ENCODE results near the gene IPO4. TPM values are rescaled to one million over a fixed set of nuclear protein-coding genes. Genes with fewer than 3 reads are reported as not detected.

The IPO4 gene, protein sequence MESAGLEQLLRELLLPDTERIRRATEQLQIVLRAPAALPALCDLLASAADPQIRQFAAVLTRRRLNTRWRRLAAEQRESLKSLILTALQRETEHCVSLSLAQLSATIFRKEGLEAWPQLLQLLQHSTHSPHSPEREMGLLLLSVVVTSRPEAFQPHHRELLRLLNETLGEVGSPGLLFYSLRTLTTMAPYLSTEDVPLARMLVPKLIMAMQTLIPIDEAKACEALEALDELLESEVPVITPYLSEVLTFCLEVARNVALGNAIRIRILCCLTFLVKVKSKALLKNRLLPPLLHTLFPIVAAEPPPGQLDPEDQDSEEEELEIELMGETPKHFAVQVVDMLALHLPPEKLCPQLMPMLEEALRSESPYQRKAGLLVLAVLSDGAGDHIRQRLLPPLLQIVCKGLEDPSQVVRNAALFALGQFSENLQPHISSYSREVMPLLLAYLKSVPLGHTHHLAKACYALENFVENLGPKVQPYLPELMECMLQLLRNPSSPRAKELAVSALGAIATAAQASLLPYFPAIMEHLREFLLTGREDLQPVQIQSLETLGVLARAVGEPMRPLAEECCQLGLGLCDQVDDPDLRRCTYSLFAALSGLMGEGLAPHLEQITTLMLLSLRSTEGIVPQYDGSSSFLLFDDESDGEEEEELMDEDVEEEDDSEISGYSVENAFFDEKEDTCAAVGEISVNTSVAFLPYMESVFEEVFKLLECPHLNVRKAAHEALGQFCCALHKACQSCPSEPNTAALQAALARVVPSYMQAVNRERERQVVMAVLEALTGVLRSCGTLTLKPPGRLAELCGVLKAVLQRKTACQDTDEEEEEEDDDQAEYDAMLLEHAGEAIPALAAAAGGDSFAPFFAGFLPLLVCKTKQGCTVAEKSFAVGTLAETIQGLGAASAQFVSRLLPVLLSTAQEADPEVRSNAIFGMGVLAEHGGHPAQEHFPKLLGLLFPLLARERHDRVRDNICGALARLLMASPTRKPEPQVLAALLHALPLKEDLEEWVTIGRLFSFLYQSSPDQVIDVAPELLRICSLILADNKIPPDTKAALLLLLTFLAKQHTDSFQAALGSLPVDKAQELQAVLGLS
- 69.6 and 70.8 TPM in 2 replicates for total RNA-seq

DNA sequence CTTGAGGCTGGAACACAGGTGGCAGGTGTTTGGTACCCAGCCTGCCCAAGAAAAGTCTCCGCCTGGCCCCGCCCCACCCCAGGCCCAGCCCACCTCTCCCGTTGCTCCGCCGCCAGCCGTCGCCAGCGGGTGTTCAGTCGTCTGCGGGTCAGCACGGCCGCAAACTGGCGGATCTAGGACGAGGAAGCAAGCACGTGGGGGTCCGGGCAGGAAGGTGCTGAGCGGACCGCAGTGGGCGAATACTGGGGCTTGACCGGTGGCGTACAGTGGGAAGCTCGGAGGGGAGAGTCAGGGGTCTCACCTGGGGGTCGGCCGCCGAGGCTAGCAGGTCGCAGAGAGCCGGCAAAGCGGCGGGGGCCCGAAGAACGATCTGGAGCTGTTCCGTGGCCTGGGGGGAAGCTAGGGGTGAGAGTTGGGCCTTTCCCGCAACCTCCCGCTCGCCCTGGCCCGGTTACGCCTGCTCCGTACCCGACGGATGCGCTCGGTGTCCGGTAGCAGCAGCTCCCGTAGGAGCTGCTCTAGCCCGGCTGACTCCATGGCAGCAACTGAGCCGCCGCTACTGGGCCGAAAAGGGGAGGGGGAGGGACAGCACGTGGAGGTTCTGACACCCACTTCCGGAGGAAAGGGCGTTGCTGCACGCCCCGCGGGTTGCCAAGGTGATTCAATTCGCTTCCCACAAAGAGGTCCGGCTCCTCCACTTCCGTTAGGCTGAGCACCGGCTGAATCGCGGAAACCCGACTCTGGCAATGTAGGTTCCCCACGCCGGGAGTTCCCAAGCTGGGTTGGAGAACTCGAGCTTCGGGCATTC is at the start of gene IPO4:
Gene IPO4, minus strand, starts transcription at position 566 of the 808 bp plus-strand sequence. Its CDS starts 29 bp downstream, at position 537.

DNA sequence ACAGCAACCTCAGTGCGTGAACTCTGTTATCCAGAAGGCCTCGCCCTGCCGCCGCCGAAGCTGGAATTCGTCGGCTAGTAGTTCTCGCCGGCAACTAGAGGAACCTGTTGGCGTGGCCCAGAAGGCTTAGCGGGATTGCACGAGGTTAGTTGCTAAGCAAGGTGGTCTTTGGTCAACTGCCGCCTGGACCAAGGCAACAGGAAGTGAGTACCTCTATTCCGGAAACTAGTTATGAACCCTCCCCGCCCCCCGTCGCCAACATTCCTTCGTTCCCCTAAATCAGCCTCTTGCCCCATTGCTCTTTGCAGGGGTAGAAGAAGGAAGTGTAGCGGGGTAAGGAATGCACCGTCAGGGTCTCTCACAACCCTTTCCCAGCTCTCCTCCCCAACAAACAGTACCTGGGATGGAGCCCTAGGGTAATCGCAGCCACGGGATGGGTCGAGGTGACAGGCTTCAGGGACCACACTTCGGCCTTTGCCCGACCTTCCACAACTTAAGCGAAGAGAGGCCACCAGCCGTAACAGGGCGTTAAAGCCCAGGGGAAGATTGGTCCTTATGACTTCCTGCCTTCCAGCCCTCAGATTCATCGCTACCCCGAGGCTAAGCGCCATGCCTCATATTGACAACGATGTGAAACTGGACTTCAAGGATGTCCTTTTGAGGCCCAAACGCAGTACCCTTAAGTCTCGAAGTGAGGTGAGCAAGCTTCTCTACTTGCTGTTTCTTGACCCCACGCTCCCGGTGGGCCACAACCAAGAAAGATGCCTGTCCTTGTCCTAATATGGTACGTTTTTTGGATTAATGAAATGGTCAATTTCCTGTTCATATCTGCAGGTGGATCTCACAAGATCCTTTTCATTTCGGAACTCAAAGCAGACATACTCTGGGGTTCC is 44.3 kb upstream of the IPO4 start, which contains the start of gene GMPR2:
Gene GMPR2, plus strand, starts transcription at position 285 of the 893 bp plus-strand sequence. Its CDS starts 325 bp downstream, at position 610.

DNA sequence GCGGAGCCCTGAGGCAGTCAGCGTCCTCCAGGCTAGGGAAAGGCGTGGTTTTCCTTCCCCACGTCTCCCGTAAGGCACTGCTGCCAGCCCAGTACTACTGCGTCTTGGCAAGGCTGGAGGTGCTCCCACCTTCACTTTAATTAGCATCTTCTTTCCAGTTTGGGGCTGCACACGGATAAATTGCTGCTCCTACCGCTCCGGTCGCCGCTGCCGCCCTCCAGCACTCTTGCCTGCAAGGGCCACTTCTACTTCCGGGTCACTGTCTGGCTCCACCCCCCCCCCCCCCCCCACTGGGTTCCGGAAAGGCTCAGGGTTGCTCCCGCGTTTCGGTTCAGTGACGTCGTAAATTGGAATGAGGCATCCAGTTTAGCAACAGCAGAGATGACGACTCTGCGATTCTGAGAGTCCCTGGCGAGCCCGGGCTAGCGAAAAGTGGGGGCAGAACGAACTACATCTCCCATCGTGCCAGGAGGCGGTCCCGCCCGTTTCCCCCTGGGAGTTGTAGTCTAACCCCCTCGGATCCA is 43.6 kb upstream of the IPO4 start, which contains the start of gene NEDD8:
Gene NEDD8, minus strand, starts transcription at position 247 of the 524 bp plus-strand sequence. Its CDS starts 100 bp downstream, at position 147.

DNA sequence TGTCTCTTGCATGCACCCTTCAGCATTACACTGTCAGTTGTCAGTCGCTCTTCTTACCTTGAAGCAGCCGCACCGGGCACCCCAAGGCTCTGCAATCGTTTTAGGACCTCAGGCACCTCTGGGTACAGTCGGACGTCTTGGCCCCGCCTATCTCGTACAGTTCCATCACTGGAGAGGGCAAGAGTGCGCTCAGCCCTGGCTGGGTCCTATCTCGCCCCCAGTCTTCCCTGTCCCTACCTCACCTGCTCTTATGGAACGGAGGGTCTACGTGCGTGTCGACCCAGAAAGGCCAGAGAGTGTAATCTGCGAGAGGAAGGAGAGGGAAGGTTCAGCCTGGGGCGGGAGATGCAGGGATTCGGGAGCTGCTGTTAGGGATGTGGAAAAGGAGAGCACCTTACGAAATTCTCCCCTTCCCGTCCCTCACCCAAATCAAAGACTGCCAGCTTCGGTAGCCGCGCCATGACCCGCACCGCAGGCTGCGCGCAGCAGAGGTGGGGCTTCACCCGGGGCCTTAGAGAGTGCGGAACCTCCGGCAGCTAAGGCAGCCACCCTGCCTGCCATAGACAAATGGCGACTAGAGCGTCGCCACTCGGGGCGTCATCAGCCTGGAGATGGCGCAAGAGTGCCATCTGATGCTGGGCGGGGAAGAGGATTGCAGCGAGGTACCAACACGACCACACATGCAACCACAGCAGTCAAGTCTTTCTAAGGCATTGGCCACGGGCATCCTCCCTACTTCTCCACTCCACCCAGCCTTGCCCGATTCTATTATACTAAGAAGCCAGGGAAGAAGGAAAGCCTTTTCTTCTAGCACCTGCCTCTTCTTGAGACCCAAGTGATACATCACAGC is 27.1 kb upstream of the IPO4 start, which contains the start of gene MDP1:
Gene MDP1, minus strand, starts transcription at position 572 of the 850 bp plus-strand sequence. Its CDS starts 111 bp downstream, at position 461.

DNA sequence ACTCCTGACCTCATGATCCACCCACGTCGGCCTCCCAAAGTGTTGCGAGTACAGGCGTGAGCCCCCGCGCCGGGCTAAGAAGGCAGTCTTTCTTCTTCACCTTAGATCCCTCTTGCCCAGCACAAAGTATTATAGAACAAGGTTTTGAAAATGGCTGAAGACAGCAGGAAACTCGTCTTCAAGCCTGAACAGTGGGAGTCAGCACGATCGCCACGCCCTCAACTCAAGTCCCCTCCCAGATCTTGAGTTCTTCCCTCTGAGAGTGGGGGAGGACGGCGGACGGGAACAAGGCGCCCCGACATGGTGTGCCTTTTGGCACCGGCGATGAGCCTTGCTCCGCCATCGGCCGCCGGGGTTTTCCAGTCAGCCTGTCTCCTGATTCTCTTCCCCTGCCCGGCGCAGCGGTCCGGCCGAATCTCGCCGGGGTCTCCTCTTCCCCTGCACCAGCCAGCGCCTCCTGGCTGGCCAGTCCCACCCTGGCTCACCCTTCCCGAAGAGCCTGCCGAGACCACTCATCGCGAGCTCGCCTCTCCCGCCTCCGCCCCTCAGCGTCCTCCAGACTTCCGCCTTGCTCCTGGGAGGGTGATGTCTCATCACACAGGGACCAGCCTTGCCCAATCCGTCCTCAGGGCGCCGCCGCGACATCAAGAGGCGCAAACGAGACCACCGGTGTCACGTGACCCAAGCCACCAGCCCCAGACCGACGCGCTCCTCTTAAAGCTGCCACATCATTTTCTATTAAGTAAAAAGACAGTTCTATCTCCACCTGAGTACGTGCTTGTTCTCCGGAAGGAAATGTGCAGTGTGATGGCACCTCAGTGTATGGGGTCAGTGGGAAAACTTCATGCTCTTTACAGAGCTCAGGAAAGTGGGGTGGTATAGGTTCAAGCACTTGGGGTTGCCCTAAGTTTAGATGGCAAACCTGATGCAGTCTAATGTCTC is 24.6 kb upstream of the IPO4 start, which contains the start of gene CHMP4A:
Gene CHMP4A, minus strand, starts transcription at position 565 of the 942 bp plus-strand sequence. Its CDS starts 49 bp downstream, at position 516.

DNA sequence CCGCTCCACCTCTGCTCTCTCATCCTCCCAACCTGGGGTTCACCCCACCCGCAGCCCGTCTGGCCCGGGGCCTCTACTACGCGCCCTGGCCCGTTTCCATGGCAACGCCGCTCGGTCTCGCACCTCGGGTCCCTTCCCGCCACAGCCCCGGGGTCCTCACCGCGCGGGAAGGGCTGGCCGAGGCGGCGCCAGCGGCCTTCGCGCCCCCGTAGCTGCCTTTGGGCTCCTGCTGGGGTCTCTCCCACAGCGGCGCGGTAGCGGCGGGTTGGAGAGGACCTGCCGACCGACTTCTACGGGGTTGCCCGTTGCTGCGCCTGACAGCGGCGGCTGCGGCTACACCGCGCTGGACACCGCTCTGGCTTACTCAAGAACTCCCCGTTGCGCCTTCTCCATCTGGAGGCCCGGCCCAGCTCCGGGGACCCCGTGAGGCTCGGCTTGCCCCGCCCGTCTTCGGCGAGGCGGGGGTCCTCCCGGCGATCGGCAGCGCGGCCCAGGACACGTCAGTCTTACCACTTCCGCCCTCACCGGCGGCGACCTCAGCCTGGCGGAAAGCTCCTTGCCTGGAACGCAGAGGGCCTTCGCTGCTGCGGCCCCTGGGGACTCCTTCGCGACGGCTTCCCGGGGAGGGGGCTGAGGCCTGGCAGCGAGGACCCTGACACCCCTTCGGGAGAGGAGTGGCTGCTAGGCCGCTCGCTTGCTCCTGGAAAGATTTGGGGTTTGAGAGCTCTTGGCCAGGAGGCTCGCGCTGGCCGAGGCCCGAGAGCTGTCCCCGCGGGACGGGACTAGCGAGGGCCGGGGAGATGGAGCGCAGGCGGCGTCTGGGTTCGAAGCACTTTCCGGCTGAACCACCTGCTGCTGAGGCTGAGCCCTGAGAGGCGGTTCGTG is 6.8 kb upstream of the IPO4 start, which contains the start of gene TM9SF1:
Gene TM9SF1, minus strand, starts transcription at position 256 of the 885 bp plus-strand sequence. CDS start 422 bp downstream, outside the sequence.

DNA sequence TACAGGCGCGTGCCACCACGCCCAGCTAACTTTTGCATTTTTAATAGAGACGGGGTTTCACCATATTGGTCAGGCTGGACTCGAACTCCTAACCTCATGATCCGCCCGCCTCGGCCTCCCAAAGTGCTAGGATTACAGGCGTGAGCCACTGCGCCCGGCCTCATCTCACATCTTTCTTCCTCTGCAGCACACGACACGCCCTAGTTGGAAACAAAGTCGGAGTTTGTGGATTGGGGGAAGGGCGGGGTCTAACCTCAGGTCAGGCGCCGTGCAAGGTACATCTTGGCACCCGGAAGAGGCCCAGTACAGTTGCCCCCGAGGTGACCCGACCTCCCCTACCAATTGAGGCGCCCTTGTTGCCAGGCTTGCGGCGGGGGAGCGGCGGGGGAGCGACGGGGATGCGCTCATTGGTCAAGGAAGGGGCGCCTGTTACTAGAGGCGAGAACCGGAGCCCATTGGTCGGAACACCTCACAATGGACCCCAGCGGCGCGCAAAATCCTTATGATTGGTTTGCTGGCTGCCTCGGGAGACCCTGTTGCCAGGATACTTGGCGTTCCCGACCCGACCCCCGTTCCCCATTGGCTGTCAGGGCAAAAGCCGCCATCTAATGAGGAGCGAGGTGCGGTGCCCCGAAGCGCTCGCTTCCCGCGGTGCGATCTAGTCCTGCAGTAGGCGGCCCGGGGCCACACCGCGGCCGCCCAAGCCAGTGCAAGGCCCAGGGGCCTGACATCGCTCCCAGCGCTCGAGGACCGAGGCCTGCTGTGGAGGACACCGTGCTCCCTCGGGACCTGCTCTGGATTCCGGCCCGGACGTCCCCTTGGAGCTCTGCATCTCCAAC is 17.0 kb downstream of the IPO4 start, which contains the start of gene REC8:
Gene REC8, plus strand, starts transcription at position 659 of the 839 bp plus-strand sequence. CDS start 473 bp downstream, outside the sequence.

DNA sequence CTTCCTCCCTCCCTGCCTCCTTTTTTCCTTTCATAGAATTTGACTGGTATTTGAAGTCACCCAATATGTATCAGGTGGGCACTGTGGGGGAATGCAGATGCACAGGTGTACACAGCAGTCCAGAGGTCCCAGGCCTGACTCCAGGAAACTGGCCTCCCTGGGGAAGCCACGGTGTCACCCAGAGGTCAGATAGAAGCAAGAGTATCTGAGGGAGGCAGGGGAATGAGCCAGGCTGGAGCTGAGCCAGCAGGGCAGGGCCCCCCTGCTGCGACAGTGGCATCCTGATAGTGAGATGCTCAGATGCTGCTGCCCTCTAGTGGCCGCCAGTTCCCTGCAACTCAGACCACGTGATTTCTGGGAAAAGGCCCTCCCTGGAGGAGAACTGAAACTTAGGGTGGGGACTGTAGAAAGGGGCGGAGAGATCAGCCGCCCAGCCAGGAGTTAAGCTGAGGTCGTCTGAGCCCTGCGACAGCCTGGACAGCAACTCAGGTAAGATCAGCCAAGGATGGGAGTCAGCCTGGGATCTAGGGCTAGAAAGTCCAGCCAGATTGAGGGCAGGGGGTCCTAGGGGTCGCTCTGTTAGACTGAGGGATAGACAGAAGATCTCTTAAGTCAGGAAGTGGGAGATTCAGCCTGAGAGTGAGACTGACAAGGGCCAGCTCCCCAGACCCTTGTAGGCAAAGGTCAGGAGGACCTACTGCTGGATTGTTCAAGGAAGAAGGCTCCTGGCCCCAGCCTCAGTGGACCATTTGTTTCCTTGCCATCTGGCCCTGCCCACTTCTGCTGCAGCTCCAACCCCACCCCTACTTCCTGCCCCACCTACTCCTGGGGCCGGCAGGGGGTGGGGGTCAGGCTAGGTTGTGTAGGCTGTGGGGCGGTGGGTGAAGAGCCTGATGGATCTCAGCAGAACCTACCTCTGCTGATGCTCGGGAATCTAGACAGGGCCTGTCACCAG is 27.5 kb downstream of the IPO4 start, which contains the start of gene IRF9:
Gene IRF9, plus strand, starts transcription at position 416 of the 955 bp plus-strand sequence. CDS start 880 bp downstream, outside the sequence.

DNA sequence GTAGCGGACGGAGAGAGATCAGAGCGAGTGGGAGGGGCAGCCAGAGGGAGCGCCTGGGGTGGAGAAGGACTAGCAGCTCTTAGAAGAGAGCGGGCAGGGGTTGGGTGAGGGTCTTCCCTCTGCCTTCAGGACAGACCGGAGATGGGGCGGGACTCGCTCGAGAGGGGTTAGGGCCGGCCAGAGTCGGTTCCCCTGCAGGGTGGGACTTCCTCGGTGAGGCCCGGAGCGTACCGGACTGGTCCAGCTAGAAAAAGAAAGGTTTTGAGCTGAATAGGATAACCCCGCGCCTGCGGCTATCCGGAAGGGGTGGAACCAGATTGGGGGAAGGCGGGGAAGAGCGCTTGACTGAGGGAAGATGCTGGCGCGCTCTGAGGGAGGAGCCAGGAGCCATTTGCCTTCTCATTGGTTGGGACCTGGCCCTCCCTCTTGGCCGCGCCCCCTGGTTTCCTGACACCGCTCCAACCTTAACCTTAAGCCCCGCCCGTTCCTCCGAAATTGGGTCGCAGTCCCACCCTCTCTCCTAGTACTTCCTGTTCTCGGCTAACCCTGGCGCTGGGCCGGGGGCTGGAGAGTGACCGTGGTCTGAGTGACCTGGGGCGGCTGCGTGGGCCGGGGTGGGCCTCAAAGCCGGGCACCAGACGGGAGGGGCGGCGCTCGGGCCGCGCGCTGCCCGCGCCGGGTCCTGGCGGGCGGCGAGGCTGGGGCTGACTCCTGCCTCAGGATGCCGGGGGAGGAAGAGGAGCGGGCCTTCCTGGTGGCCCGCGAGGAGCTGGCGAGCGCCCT is 41.4 kb downstream of the IPO4 start, which contains the start of gene RNF31:
Gene RNF31, plus strand, starts transcription at position 521 of the 783 bp plus-strand sequence. Its CDS starts 201 bp downstream, at position 722.

DNA sequence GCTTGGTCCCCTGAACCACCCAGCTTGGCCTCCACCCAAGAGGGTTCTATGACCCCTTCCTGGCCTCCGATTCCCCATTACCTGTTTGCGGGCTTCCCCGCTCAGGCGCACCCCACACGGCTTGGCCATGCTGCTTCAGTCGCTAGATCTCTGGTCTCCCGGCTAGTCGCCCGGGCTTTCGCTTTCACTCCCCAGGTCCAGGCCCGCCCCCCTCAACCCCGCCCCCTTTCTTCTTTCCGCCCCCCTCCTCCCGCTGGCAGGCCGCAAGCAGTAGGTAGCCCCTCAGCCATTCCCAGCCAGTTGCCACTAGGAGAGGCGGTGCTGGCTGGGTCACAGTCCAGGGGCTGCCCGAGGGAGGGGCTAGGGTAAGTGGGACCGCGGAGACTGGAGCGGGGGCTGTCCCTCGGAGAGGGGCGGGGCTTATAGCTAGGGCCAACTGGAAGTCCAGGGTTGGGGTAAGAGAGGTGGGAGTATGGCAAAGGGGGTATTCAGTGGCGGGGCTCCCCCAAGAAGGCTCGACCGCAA is 42.1 kb downstream of the IPO4 start, which contains the start of gene PSME2:
Gene PSME2, minus strand, starts transcription at position 158 of the 525 bp plus-strand sequence. Its CDS starts 29 bp downstream, at position 129.

DNA sequence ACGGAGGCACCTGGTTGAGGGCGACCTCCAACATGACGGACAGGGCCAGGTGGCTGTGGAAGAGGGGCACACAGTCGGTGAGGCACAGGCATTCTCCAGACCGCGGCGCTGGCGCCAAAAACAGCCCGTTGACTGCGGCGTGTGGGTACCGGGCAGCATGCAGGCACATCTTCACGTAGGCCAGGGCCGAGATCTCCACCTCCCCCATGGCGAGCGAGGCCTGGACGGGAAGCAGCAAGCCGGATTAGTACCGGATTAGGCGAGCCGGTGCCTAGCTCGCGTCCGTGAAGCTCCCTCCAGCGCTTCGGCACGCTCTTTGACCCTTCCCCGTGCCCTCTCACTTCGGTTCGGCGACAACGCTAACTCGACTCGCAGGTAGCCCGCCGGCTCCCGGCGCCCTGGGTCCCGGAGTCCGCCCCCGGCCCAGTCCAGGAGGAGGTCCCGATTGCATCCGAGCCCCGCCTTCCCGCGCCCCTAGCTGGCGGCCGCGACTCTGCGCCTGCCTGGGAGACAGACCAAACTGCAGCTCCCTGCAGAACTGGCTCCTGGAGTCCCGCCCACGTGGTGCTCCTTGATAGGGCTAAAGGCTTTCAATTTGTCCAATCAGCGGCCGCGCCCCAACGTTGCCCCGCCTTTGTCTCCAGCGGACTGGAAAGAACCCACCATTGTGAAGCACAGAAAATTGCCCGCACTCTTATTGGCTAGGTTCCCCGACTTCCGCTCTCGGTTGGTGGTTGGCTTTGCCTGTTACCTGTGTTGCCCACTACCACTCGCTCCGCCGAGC is 47.3 kb downstream of the IPO4 start, which contains the start of gene EMC9:
Gene EMC9, minus strand, starts transcription at position 495 of the 784 bp plus-strand sequence. Its CDS starts 287 bp downstream, at position 208.

Data from airway epithelial cell (primary cell).